Prostate gland (tissue), 2 donors: ENCODE data around the gene BICDL1.

Source experiments
- POLR2A ChIP-seq: fragments of 450-650 bp; IDR thresholded peaks from one replicate; pipeline ENCODE4 v1.6.1; 2016; ENCODE audit warnings: antibody characterized with exemption, mild to moderate bottlenecking
- POLR2AphosphoS5 ChIP-seq: sonication (generic); formaldehyde crosslinking; IDR thresholded peaks from one replicate; pipeline ENCODE4 v1.6.1; 2017; ENCODE audit warnings: antibody characterized with exemption
- TF ChIP-seq, protein P1 (sequence below), 4 experiments: fragments of 200-600 bp in 2 of 4; fragments of 450-650 bp in 2 of 4; sonication (generic) in 2 of 4; IDR thresholded peaks; 1 replicate in 3 of 4; 2 replicates in 1 of 4; pipeline ENCODE4 v1.5.1; 2016 to 2019; ENCODE audit warnings: antibody characterized with exemption in 4 of 4, mild to moderate bottlenecking in 2 of 4, moderate library complexity in 2 of 4

DNA sequence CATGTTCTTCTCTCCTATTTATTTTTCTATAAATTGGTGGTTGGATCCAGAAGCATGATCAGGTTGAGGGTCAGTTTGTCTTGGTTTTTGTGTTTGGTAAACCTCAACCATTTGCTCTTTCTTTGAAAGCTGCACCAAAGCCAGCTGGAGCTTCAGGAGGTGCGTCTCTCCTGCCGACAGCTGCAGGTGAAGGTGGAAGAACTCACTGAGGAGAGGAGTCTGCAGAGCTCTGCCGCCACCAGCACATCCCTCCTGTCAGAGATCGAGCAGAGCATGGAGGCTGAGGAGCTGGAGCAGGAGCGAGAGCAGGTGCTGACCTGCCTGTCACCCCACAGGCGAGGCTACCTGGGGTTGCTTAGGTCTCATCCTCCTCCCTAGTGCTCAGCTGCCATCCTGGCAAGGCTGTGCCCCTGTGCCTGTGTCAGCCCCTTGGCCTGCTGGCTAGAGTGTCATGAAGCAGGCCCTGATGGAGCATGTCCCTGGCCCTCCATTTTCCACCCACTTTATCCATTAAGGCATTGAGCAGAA is 82.5 kb downstream of the BICDL1 start:
- TF ChIP-seq, protein P1, sequence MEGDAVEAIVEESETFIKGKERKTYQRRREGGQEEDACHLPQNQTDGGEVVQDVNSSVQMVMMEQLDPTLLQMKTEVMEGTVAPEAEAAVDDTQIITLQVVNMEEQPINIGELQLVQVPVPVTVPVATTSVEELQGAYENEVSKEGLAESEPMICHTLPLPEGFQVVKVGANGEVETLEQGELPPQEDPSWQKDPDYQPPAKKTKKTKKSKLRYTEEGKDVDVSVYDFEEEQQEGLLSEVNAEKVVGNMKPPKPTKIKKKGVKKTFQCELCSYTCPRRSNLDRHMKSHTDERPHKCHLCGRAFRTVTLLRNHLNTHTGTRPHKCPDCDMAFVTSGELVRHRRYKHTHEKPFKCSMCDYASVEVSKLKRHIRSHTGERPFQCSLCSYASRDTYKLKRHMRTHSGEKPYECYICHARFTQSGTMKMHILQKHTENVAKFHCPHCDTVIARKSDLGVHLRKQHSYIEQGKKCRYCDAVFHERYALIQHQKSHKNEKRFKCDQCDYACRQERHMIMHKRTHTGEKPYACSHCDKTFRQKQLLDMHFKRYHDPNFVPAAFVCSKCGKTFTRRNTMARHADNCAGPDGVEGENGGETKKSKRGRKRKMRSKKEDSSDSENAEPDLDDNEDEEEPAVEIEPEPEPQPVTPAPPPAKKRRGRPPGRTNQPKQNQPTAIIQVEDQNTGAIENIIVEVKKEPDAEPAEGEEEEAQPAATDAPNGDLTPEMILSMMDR (IDR thresholded peaks at IDR 0.05) = no peak
- TF ChIP-seq POLR2AphosphoS5 (no peak), POLR2A (no peak)
